B cell (primary cell): ENCODE results near the gene CCDC78.

Experiments used
- EZH2 ChIP-seq: IDR thresholded peaks from 2 replicates; pipeline ENCODE4 v1.6.1; 2012; ENCODE audit warnings: borderline replicate concordance, low read depth, mild to moderate bottlenecking, moderate library complexity, low read length; ENCODE audit not compliant: insufficient read depth, poor library complexity, severe bottlenecking
- TF ChIP-seq, protein P1 (sequence below): fragments of 200-600 bp; IDR thresholded peaks from one replicate; pipeline ENCODE4 v1.8.0; 2022; ENCODE audit warnings: antibody characterized with exemption, mild to moderate bottlenecking

DNA sequence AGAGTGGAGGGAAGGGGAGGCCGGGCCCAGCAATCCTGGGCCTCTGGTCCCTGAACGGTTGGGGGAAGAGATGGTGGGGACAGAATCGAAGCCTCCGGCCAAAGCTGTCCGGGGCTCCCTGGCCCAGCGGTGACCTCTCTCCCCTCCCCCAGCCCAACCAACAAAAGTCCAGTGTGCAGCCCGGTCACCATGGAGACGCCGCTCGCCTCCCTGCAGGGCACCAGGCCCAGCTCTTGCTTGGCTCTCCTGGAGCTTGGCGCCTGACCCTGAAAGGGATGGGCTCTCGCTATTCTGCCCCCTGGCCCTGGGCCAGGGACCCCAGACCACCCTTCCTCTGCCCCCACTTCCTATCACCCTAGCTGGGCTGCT lies 10.1 kb downstream of the CCDC78 start:
- TF ChIP-seq, protein P1, sequence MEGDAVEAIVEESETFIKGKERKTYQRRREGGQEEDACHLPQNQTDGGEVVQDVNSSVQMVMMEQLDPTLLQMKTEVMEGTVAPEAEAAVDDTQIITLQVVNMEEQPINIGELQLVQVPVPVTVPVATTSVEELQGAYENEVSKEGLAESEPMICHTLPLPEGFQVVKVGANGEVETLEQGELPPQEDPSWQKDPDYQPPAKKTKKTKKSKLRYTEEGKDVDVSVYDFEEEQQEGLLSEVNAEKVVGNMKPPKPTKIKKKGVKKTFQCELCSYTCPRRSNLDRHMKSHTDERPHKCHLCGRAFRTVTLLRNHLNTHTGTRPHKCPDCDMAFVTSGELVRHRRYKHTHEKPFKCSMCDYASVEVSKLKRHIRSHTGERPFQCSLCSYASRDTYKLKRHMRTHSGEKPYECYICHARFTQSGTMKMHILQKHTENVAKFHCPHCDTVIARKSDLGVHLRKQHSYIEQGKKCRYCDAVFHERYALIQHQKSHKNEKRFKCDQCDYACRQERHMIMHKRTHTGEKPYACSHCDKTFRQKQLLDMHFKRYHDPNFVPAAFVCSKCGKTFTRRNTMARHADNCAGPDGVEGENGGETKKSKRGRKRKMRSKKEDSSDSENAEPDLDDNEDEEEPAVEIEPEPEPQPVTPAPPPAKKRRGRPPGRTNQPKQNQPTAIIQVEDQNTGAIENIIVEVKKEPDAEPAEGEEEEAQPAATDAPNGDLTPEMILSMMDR: no peak
- TF ChIP-seq EZH2: no peak
